Colon (tissue), 2 donors: ENCODE measurements around the gene NOMO2.
"Not testable (repeated sequence)": the region's sequence is repeated elsewhere in the genome, so short reads cannot be mapped to it uniquely, and the experiment has no call there.

Experiments
- FAIRE-seq: peaks from 2 replicates; lab custom pipeline; 2012; peaks lifted over from hg19 to GRCh38; lab: Jason Lieb, UNC
- donor health status: control.
- donor health status: control.

Gene NOMO2, protein sequence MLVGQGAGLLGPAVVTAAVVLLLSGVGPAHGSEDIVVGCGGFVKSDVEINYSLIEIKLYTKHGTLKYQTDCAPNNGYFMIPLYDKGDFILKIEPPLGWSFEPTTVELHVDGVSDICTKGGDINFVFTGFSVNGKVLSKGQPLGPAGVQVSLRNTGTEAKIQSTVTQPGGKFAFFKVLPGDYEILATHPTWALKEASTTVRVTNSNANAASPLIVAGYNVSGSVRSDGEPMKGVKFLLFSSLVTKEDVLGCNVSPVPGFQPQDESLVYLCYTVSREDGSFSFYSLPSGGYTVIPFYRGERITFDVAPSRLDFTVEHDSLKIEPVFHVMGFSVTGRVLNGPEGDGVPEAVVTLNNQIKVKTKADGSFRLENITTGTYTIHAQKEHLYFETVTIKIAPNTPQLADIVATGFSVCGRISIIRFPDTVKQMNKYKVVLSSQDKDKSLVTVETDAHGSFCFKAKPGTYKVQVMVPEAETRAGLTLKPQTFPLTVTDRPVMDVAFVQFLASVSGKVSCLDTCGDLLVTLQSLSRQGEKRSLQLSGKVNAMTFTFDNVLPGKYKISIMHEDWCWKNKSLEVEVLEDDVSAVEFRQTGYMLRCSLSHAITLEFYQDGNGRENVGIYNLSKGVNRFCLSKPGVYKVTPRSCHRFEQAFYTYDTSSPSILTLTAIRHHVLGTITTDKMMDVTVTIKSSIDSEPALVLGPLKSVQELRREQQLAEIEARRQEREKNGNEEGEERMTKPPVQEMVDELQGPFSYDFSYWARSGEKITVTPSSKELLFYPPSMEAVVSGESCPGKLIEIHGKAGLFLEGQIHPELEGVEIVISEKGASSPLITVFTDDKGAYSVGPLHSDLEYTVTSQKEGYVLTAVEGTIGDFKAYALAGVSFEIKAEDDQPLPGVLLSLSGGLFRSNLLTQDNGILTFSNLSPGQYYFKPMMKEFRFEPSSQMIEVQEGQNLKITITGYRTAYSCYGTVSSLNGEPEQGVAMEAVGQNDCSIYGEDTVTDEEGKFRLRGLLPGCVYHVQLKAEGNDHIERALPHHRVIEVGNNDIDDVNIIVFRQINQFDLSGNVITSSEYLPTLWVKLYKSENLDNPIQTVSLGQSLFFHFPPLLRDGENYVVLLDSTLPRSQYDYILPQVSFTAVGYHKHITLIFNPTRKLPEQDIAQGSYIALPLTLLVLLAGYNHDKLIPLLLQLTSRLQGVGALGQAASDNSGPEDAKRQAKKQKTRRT

DNA sequence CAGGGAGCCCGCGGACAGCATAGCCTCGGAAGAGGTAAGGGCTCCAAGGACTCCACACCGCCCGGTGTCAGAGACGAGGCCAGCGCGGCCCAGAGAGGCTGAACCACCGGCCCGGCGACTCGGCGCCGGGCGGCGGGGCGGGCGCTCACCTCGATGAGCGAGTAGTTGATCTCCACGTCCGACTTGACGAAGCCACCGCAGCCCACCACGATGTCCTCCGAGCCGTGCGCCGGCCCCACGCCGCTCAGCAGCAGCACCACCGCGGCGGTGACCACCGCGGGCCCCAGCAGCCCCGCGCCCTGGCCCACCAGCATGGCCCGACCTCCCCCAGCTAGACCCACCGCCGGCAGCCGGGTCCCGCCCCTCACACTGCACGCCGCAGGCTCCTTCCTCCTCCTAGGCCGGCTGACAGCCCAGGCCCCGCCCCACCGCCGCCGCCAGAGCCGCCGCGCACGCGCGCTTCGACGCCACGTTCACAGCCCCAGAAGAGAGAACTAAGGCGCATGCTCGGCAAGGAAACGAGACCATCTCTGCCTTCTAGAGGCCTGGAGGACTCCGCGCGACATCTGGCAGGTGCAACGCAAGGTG, at the start of gene NOMO2:
Gene NOMO2 (minus strand): TSS at position 371 of the 588 bp plus-strand sequence. CDS start 57 bp downstream, at position 314.
- FAIRE-seq, result not testable (repeated sequence)

DNA sequence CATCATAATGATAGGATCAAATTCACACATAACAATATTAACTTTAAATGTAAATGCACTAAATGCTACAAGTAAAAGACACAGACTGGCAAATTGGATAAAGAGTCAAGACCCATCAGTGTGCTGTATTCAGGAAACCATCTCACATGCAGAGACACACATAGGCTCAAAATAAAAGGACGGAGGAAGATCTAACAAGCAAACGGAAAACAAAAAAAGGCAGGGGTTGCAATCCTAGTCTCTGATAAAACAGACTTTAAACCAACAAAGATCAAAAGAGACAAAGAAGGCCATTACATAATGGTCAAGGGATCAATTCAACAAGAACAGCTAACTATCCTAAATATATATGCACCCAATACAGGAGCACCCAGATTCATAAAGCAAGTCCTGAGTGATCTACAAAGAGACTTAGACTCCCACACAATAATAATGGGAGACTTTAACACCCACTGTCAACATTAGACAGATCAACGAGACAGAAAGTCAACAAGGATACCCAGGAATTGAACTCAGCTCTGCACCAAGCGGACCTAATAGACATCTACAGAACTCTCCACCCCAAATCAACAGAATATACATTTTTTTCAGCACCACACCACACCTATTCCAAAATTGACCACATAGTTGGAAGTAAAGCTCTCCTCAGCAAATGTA, 48.4 kb upstream of the NOMO2 start:
- not testable (repeated sequence) for FAIRE-seq

DNA sequence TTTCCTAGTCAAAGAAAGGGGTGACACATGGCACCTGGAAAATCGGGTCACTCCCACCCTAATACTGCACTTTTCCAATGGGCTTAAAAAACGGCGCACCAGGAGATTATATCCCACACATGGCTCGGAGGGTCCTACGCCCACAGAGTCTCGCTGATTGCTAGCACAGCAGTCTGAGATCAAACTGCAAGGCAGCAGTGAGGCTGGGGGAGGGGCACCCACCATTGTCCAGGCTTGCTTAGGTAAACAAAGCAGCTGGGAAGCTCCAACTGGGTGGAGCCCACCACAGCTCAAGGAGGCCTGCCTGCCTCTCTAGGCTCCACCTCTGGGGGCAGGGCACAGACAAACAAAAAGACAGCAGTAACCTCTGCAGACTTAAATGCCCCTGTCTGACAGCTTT, 46.4 kb upstream of the NOMO2 start:
- FAIRE-seq, result not testable (repeated sequence)

DNA sequence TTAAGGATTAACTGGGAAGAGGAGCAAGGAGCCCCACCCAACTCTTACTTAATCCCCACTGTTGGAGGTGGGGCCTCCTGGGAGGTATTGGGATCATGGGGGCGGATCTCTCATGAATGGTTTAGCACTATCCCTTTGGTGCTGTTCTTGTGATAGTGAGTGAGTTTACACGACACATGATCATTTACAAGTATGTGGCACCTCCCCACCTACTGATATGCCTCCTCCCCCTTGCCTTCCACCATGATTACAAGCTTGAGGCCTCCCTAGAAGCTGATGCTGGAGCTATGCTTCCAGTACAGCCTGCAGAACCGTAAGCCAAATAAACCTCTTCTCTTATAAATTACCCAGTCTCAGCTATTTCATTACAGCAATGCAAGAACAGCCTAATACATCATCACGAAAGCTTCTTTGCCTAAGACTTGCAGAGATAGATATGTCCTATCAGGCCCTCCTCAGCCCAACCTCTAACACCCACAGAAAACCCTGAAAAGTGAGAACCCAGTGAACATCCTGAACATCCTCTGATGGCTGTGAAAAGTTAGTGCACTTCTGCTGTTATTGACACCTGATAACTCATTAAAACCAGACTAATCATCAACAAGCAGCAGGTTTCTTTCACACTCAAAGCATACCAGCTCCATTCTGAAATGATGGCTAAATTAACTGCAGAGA, 41.8 kb upstream of the NOMO2 start:
- FAIRE-seq, result not testable (repeated sequence)

DNA sequence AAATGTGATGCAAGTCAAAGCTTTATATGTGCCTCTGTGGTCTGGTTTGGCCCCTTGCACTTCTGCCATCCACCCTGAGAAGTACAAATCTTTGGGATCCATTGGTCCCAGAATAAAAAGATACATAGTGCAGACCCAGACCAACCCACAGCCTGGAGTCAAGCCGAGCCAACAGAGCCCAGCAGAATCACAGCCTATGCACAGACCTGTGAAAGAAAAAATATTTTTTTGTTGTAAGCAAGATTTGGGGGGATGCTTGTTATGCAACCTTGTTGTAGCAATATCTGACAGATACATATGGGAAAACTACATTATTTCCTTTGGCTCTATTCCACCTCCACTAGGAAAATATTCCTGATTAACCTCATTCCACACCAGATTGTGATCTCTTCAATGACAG, 36.7 kb upstream of the NOMO2 start:
- not testable (repeated sequence) for FAIRE-seq

DNA sequence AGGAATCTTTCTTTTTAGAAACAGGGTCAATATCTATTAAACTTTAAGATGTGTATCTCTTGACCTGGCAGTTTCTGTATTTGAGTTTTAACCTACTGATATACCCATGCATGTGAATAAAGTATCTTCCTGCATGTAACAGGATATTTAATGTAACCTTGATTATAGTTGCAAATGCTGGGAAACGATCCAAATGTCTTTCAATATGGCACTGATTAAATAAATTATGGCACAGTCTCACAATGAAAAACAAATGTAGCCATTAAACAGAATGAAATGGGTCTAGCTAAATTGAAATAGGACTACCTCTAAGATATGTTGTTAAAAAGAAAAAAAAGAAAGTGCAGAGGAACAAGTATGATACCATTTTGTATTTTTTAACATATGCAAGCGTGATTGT, 35.8 kb upstream of the NOMO2 start:
- not testable (repeated sequence) for FAIRE-seq

DNA sequence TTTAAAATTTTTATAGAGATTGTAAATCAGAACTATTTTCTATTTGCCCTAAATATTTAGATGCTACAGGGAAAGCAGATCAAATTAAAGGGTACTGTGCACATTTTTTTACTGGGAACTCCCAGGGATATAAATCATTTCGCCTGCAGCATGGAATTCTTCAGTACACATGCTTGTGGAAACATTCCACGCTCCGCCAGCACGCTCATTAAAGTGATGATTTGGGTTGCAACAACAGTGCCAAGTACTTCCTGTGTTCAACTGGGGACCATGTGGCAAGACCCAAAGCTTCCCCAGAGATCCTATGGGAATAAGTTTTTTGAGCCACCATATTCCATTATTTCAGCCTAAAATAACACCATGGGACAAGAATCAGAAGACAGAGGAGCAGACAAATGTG, 35.4 kb upstream of the NOMO2 start:
- not testable (repeated sequence) for FAIRE-seq

DNA sequence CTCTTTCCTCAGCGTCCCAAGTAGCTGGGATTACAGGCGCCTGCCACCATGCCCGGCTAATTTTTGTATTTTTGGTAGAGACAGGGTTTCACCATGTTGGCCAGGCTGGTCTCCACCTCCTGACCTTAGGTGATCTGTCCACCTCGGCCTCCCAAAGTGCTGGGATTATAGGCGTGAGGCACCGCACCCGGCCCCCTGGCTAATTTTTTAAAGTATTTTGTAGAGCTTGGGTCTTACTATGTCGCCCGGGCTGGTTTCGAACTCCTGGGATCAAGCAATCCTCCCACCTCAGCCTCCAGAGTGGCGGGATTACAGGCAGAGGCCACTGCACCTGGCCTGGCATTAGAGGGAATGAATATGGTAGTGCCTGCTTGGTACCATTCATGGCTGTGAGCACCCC, 33.9 kb upstream of the NOMO2 start:
- not testable (repeated sequence) for FAIRE-seq

DNA sequence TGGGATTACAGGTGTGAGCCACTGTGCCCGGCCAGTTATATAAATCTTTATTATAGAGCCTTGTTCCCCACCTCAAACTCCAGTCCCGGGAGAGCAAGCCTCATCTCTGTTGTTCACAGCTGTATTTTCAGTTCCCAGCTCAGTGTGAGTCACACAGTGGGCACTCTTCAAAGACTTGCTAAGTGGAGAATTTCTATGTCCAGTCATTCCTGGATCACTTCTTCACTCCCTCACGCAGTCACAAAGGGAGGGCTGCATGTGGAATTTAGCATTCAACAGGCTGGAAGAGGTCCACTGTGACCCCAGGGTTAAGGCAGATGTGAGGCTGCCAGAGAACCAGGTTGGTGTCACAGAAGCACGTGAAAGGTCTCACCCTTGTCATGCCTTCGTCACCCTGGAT, 33.0 kb upstream of the NOMO2 start:
- not testable (repeated sequence) for FAIRE-seq

DNA sequence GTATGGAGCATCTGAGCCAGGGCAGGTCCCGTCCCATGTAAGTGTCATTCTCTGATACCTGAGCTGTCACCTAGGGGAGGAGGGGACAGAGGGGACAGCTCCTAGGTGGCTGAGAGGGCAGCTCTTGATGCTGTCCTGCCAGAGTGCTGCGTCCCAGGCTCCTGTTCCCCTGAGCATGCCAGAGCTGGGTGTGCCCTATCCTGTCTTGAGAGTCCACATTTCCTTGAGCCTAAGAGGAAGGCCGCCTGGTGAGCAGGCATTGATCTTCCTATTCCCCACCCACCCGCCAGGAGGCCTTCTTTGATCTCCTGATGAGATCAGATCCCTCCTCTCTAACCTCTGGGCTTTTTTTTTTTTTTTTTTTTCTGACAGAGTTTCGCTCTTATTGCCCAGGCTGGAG, 32.0 kb upstream of the NOMO2 start:
- not testable (repeated sequence) for FAIRE-seq

DNA sequence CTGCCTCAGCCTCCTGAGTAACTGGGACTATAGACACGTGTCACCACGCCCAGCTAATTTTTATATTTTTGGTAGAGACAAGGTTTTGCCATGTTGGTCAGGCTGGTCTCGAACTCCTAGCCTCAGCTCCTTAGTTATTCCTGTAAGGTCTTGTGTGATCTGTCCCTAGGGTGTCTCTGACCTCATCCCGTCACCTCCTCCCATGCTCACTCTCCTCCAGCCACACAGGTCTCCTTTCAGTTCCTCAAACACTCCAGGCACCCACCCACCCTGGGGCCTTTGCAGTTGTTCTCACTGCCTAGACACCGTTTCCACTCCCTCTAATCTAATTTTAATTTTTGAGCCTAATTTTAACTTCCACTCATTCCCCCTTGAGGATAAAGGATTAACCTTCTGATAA, 31.1 kb upstream of the NOMO2 start:
- FAIRE-seq, result not testable (repeated sequence)

DNA sequence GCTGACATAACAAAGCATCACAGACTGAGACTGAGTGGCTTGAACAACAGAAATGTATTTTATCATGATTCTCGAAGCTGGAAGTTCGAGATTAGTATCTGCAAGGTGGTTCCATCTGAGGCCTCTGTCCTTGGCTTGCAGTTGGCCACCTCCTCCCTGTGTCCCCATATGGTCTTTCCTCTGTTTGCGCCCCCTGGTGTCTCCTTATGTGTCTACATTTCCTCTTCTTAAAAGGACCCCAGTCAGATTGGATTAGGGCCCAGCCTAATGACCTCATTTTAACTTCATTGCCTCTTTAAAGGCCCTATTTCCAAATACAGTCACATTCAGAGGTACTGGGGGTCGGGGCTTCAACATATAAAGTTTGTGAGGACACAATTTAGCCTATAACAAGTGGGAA, 30.0 kb upstream of the NOMO2 start:
- FAIRE-seq, result not testable (repeated sequence)

DNA sequence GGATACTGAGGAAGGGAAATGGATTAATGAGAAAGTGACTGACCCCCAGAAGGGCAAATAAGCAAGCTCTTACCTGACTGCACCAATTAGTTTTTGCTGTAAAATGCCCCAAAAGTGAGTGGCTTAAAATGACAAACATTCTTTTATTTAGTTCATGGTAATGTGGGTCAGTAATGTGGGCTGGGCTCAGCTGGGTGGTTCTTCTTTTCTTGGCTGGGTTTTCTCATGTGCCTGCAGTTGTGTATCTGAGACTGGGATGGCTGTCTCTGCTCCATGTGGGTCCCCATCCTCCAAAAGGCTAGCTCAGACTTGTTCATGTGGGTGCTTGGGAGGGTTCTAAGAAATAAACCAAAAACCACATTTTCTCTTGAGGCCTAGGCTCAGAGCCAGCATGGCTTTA, 29.5 kb upstream of the NOMO2 start:
- not testable (repeated sequence) for FAIRE-seq

DNA sequence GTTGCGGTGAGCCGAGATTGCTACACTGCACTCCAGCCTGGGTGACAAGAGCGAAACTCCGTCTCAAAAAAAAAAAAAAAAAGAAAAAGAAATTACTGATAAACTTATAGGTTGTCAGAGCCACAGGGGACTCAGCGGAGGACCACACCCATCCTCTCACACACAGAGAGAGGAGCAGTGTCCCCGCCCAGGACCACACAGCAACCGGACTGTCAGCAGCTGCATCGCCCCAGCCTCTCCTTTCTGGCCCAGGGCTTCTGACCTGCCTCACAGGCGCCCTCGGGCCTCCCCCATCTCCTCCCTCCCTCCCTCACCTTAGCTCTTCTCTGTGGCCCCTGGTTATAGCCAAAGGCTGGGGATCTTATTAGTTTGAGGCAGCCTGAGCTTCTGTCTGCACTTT, 27.9 kb upstream of the NOMO2 start:
- FAIRE-seq, result not testable (repeated sequence)

DNA sequence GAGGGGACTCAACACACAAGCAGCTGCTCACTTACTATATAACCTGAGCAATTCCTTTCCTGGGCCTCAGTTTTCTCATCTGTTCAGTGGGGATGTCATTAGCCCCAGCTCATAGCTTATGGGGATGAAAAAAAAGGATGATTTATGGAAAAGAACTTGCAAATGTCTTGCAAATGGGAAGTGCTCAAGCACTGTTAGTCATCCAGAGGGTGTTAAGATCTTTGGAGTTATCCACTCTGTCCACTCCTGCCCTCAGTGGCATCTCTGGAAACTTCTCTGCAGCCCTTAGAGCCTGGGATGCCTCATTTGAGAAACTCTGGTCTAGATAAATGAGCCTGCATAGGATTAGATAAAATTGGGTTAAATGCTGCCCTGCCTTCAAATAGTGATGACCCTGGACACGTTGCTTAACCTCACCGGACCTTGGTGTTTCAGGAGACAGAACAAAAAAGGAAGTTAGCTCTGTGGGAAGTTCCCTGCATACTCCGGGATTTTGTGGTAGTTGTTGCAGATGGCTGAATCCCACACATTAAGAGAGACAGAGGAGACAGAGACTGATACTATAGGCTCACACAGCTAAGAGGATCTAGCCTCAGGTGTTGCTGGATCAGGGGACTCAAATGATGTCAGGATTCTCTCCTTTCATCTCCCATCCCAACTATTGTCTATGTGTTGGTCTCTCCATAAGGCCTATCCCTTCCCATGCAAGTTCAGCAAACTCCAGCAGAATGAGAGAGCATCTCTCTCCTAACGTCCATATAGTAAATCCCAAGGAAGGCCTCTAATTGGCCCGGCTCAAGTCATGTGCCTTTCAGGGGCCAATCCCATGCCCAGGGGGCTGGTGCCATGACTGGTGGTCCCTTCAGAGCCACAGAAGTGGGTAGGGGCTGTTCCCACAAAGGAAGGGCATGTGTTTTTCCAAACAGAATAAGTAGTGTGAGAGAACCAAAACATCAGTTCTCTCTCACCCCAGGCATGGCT, 25.0 kb upstream of the NOMO2 start:
- not testable (repeated sequence) for FAIRE-seq

DNA sequence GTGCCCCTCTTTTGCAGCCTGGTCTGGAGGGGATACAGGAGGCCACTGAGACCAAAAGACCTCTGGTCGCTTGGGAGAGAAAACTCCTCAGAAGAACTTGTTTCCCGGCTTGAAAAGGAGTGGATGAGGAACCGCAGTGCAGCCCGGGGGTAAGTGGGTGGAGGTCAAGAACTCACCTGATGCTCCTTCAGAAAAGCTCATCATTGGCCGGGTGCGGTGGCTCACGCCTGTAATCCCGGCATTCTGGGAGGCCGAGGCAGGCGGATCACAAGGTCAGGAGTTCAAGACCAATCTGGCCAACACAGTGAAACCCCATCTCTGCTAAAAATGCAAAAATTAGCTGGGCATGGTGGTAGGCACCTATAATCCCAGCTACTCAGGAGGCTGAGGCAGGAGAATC, 23.9 kb upstream of the NOMO2 start:
- not testable (repeated sequence) for FAIRE-seq

DNA sequence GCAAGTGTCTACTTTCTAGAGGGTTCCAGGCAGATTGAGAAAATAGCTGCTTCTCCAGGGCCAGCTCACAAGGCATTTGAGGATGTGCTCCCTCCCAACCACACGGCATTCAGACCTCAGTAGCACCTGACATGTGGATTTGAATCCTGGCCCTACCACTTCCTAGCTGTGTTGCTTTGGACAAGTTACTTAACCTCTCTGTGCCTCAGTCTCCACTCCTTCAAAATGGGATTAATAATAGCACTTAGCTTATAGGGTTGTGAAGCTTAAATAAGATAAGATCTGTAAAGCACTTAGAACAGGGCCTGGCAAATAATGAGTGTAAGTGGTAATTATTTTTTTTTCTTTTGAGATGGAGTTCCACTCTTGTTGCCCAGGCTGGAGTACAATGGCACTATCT, 21.0 kb upstream of the NOMO2 start:
- no peak for FAIRE-seq

DNA sequence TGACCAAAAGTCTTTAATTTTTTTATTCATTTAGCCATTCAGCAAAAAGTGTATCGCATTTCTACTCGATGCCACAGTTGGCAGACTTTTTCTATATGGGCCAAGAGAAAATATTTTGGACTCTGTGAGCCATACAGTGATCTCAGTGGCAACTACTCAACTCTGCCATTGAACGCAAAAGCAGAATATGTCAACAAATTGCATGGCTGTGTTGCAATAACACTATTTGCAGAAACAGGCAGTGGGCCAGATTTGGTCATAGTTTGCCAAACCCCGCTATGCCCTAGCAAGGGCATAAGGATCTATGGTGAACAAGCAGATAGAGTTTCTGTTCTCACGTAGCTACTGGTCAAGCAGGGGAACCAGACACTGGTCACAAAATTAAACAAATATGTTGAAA, 18.5 kb upstream of the NOMO2 start:
- not testable (repeated sequence) for FAIRE-seq

DNA sequence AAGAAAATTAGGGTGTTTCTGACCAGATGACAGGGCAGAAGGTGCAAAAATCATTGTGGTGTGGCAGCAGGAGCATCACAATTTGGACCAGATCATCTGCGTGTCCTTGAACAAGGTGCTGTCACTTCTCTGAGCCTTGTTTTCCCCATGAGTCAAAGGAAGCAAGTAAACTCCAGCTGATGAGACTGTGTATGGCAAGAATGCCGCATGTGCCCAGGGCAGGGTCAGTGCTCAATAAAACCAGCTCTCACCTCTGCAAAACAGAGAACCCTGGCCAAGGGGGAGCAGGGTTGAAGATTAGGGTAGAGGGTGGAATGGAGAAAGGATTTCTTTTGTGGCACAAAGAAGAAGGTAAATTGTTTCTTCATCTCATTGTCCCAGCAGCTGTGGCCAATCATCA, 17.4 kb upstream of the NOMO2 start:
- FAIRE-seq, result not testable (repeated sequence)
